ENCODE data around the gene PTPN9.

The PTPN9 gene

GRCh38 chr15:75425966-75426500, 153.1 kb downstream of the PTPN9 start:
- DNase-seq (ENCODE audit: low read depth in 4 of 4, low spot score in 1 of 4), result no peak

- no peak for DNase-seq (ENCODE audit: low read depth in 4 of 4, low spot score in 1 of 4)
These were observed 156.6 kb downstream of the PTPN9 start for GRCh38 chr15:75422554-75422953.

GRCh38 chr15:75420698-75421097, 158.4 kb downstream of the PTPN9 start:
- no peak for DNase-seq (ENCODE audit: low read depth in 4 of 4, low spot score in 1 of 4)

- no peak for DNase-seq (ENCODE audit: low read depth in 4 of 4, low spot score in 1 of 4)
These were observed 162.5 kb downstream of the PTPN9 start for GRCh38 chr15:75416584-75416983.
